HEK293 (cell line): ENCODE data around the gene NIPBL.

ENCODE experiments used
- BCL11A ChIP-seq: fragments of 450-650 bp; formaldehyde crosslinking; IDR thresholded peaks from 2 replicates; pipeline ENCODE4 v1.5.1; 2016; ENCODE audit warnings: low read depth, missing biosample characterization, missing genetic modification characterization
- CTCF ChIP-seq: fragments of 450-650 bp; formaldehyde crosslinking; IDR thresholded peaks from 2 replicates; pipeline ENCODE4 v1.5.1; 2016; ENCODE audit warnings: missing biosample characterization, missing genetic modification characterization
- OSR2 ChIP-seq: fragments of 450-650 bp; formaldehyde crosslinking; IDR thresholded peaks from 2 replicates; pipeline ENCODE4 v1.5.1; 2016; ENCODE audit warnings: missing biosample characterization, missing genetic modification characterization
- PATZ1 ChIP-seq: fragments of 450-650 bp; formaldehyde crosslinking; IDR thresholded peaks from 2 replicates; pipeline ENCODE4 v1.5.1; 2016; ENCODE audit warnings: missing biosample characterization, missing genetic modification characterization
- PRDM4 ChIP-seq: fragments of 450-650 bp; formaldehyde crosslinking; IDR thresholded peaks from 2 replicates; pipeline ENCODE4 v1.5.1; 2017; ENCODE audit warnings: missing biosample characterization, missing genetic modification characterization
- REPIN1 ChIP-seq: fragments of 450-650 bp; formaldehyde crosslinking; IDR thresholded peaks from 2 replicates; pipeline ENCODE4 v1.5.1; 2017; ENCODE audit warnings: missing biosample characterization, missing genetic modification characterization, low read depth
- REST ChIP-seq: fragments of 450-650 bp; formaldehyde crosslinking; IDR thresholded peaks from 2 replicates; pipeline ENCODE4 v1.5.1; 2016; ENCODE audit warnings: missing biosample characterization, missing genetic modification characterization
- ZBTB1 ChIP-seq: fragments of 450-650 bp; formaldehyde crosslinking; IDR thresholded peaks from 2 replicates; pipeline ENCODE4 v1.5.1; 2016; ENCODE audit warnings: missing biosample characterization, missing genetic modification characterization
- ZNF121 ChIP-seq: fragments of 450-650 bp; formaldehyde crosslinking; IDR thresholded peaks from 2 replicates; pipeline ENCODE4 v1.5.1; 2016; ENCODE audit warnings: missing biosample characterization, missing genetic modification characterization
- ZNF274 ChIP-seq, 2 experiments: fragments of 200-500 bp in 1 of 2; fragments of 450-650 bp in 1 of 2; sonication (Bioruptor generic) in 1 of 2; formaldehyde crosslinking in 1 of 2; IDR thresholded peaks; 2 replicates each; pipeline versions ENCODE4 v1.5.1 to v1.6.1; 2014 to 2016; ENCODE audit warnings: borderline replicate concordance in 1 of 2, inconsistent platforms in 1 of 2, low read length in 1 of 2, missing biosample characterization in 1 of 2, missing genetic modification characterization in 1 of 2
- ZNF292 ChIP-seq: fragments of 450-650 bp; formaldehyde crosslinking; IDR thresholded peaks from 2 replicates; pipeline ENCODE4 v1.5.1; 2016; ENCODE audit warnings: low read depth, missing biosample characterization, missing genetic modification characterization, borderline replicate concordance
- ZNF362 ChIP-seq: fragments of 450-650 bp; formaldehyde crosslinking; IDR thresholded peaks from 2 replicates; pipeline ENCODE4 v1.5.1; 2016; ENCODE audit warnings: missing biosample characterization, missing genetic modification characterization
- ZNF792 ChIP-seq: fragments of 450-650 bp; formaldehyde crosslinking; IDR thresholded peaks from 2 replicates; pipeline ENCODE4 v1.5.1; 2016; ENCODE audit warnings: missing biosample characterization, missing genetic modification characterization

GRCh38 chr5:37075399-37075950, 198.9 kb downstream of the NIPBL start:
- TF ChIP-seq PRDM4 (no peak), BCL11A (tag by site-specific recombination) (no peak), ZNF792 (no peak), CTCF (tag by site-specific recombination) (no peak), PATZ1 (no peak), OSR2 (tag by site-specific recombination) (no peak), ZNF274 (IDR thresholded peaks at IDR 0.05; ENCODE audit: low read length) (no peak), ZNF274 (tag by site-specific recombination; IDR thresholded peaks at IDR 0.05; ENCODE audit: borderline replicate concordance) (no peak), ZNF362 (tag by site-specific recombination) (no peak), ZNF121 (tag by site-specific recombination) (no peak), REPIN1 (tag by site-specific recombination) (no peak), REST (no peak), ZBTB1 (tag by site-specific recombination) (no peak), ZNF292 (tag by site-specific recombination) (no peak)
